Measurements from ENCODE around the gene TTC1. TPM values are rescaled to one million over a fixed set of nuclear protein-coding genes. Genes with fewer than 3 reads are reported as not detected.

The TTC1 gene
- total and polyA plus RNA-seq, 2 of the 8 experiments (the other 6 are each of a cell fraction or from before 2014, with no cell fraction given): 25.1 to 63.9 TPM

GRCh38 chr5:159992566-159992965, 16.4 kb upstream of the TTC1 start:
- no peak overlapping the region for H3K14ac ChIP-seq (ENCODE audit: insufficient read length)
- FAIRE-seq (no peak), DNase-seq (ENCODE audit: low read depth in 1 of 2, low spot score in 2 of 2) (no peak)
- no peak overlapping the region for H3K56ac ChIP-seq (replicated peaks; ENCODE audit: insufficient read length, low read depth, low read length)
- H4K5ac ChIP-seq (ENCODE audit: insufficient read length, low read depth, low read length): no peak overlapping the region
- H3K23ac ChIP-seq (ENCODE audit: insufficient read length): no peak overlapping the region
- H3K4me3 ChIP-seq (ENCODE audit: extremely low read depth in 1 of 4, insufficient read depth in 2 of 4, low read depth in 3 of 4, low read length in 4 of 4): no peak overlapping the region
- H3K27me3 ChIP-seq (replicated peaks in 1 of 4; ENCODE audit: control insufficient read depth in 3 of 4, extremely low read depth in 1 of 4, insufficient read depth in 3 of 4, low read length in 3 of 4): peaks cover 0 to 5% (median under 1%) of the 10 kb centered on the region in 4 experiments; a peak in 2 of 7 replicates
- H2AFZ ChIP-seq (ENCODE audit: low read length): no peak overlapping the region
- 92% methylated on average over 1 of the region's 1 CpG; no CpG with 5 or more reads in 1 of the 2 experiments for WGBS, 2 experiments (ENCODE audit: extremely low coverage in 1 of 2, insufficient coverage in 1 of 2, insufficient read length in 1 of 2, insufficient replicate concordance in 2 of 2, low coverage in 1 of 2, low lambda C conversion rate in 2 of 2, missing lambda C conversion rate in 1 of 2)
- no peak overlapping the region for H3K18ac ChIP-seq (ENCODE audit: extremely low read depth, low read length)
- peaks cover 0 to 4% of the 10 kb centered on the region in 2 experiments; a peak in 1 of 4 replicates for H3K9me3 ChIP-seq (ENCODE audit: insufficient read depth in 2 of 2, low read depth in 1 of 2, low read length in 1 of 2)
- no peak overlapping the region for H3K27ac ChIP-seq (ENCODE audit: low read depth, low read length)
- H2BK120ac ChIP-seq (replicated peaks; ENCODE audit: low read depth, low read length): no peak overlapping the region
- no peaks in the 10 kb centered on the region for H3K36me3 ChIP-seq (ENCODE audit: control insufficient read depth in 2 of 4, insufficient read depth in 4 of 4, low read length in 3 of 4)
- no peak overlapping the region for H3K9ac ChIP-seq (replicated peaks in 1 of 4; ENCODE audit: extremely low read depth in 1 of 4, low read depth in 3 of 4, low read length in 3 of 4)
- CTCF ChIA-PET (ENCODE audit: partially characterized antibody): no interaction called here
- H4K8ac ChIP-seq (ENCODE audit: extremely low read depth, insufficient read depth, low read length): no peak overlapping the region
- no peak overlapping the region for H2BK5ac ChIP-seq (ENCODE audit: low read depth, low read length)
- H3K4me1 ChIP-seq (replicated peaks in 1 of 4; ENCODE audit: control insufficient read depth in 3 of 4, insufficient read depth in 4 of 4, low read length in 3 of 4): no peaks in the 10 kb centered on the region
- no peak overlapping the region for H2AK5ac ChIP-seq (ENCODE audit: low read depth, low read length)
- H2BK15ac ChIP-seq (ENCODE audit: low read length): no peak overlapping the region
- no peaks in the 10 kb centered on the region for H3K79me1 ChIP-seq (ENCODE audit: low read depth, low read length)
- H4K20me1 ChIP-seq (replicated peaks in 1 of 2; ENCODE audit: control insufficient read depth in 1 of 2, insufficient read depth in 2 of 2, low read length in 2 of 2): no peaks in the 10 kb centered on the region
- no peak overlapping the region for H3K4me2 ChIP-seq (ENCODE audit: insufficient read depth in 1 of 2, low read depth in 2 of 2, low read length in 2 of 2)
- H2BK20ac ChIP-seq (ENCODE audit: low read length): no peak overlapping the region
- no peak overlapping the region for H2BK12ac ChIP-seq (ENCODE audit: low read depth, low read length)
- no peak overlapping the region for H4K91ac ChIP-seq (replicated peaks; ENCODE audit: insufficient read length, low read length)
- H3K79me2 ChIP-seq (ENCODE audit: control insufficient read depth in 1 of 2, insufficient read depth in 2 of 2, low read length in 2 of 2): no peaks in the 10 kb centered on the region
- POLR2A ChIA-PET (ENCODE audit: partially characterized antibody): no interaction called here
- no peak overlapping the region for H3K4ac ChIP-seq (replicated peaks; ENCODE audit: insufficient read length, low read depth, low read length)
- no peaks in the 10 kb centered on the region for H3K23me2 ChIP-seq (ENCODE audit: low read depth, low read length)
- TF ChIP-seq SP1 (IDR thresholded peaks at IDR 0.05; ENCODE audit: low read depth, low read length) (no peak), USF2 (IDR thresholded peaks at IDR 0.05; ENCODE audit: low read length) (no peak), HDAC6 (IDR thresholded peaks at IDR 0.05; ENCODE audit: low read depth, low read length) (no peak), MAX (IDR thresholded peaks at IDR 0.05) (no peak), BCL11A (IDR thresholded peaks at IDR 0.05; ENCODE audit: low read depth in 2 of 2, low read length in 2 of 2) (no peak), SIX5 (IDR thresholded peaks at IDR 0.05; ENCODE audit: low read depth, low read length) (no peak), TBP (IDR thresholded peaks at IDR 0.05; ENCODE audit: low read depth, low read length) (no peak), RBBP5 (IDR thresholded peaks at IDR 0.05; ENCODE audit: borderline replicate concordance, low read depth, low read length) (no peak), CREB1 (IDR thresholded peaks at IDR 0.05) (no peak), SP4 (IDR thresholded peaks at IDR 0.05; ENCODE audit: low read length) (no peak), CHD2 (IDR thresholded peaks at IDR 0.05; ENCODE audit: low read length) (no peak), POLR2AphosphoS5 (IDR thresholded peaks at IDR 0.05; ENCODE audit: low read depth, low read length) (no peak), SAP30 (IDR thresholded peaks at IDR 0.05; ENCODE audit: insufficient read depth, insufficient replicate concordance, low read length) (no peak), CBX5 (IDR thresholded peaks at IDR 0.05; ENCODE audit: low read depth, low read length) (no peak), POU5F1 (IDR thresholded peaks at IDR 0.05; ENCODE audit: low read depth, low read length) (no peak)

Data from H1 (cell line).